Measurements from ENCODE around the gene GPR107.

Gene GPR107

GRCh38 chr9:130185017-130185416, 131.3 kb downstream of the GPR107 start:
- no peak for DNase-seq (ENCODE audit: low read depth)

- no peak for DNase-seq (ENCODE audit: low read depth)
These were observed 131.9 kb downstream of the GPR107 start for GRCh38 chr9:130185490-130186031.

- no peak for DNase-seq (ENCODE audit: low read depth)
These were observed 132.3 kb downstream of the GPR107 start for GRCh38 chr9:130186051-130186450.

- DNase-seq (ENCODE audit: low read depth), result no peak
These were observed 133.3 kb downstream of the GPR107 start for GRCh38 chr9:130186839-130187522.

- DNase-seq (ENCODE audit: low read depth), result no peak
These were observed 133.8 kb downstream of the GPR107 start for GRCh38 chr9:130187523-130187846.

GRCh38 chr9:130188860-130189481, 135.3 kb downstream of the GPR107 start:
- DNase-seq (ENCODE audit: low read depth), result no peak

Measured in stimulated activated CD8-positive, alpha-beta memory T cell treated with anti-CD3 and anti-CD28 coated beads, Interleukin-7, amount 100 ng/mL, for 24 hours (primary cell).